GM04504 (cell line): ENCODE results near the gene ARHGAP40.
A peak's percentile ranks its signal among the peaks of the same experiment; 100 is the strongest.
"Not testable (repeated sequence)": the region's sequence is repeated elsewhere in the genome, so short reads cannot be mapped to it uniquely, and the experiment has no call there.

Experiments used
- DNase-seq: peaks from one replicate; pipeline ENCODE4 v3.0.0-alpha.2; 2012; ENCODE audit warnings: low read depth

Gene ARHGAP40

DNA sequence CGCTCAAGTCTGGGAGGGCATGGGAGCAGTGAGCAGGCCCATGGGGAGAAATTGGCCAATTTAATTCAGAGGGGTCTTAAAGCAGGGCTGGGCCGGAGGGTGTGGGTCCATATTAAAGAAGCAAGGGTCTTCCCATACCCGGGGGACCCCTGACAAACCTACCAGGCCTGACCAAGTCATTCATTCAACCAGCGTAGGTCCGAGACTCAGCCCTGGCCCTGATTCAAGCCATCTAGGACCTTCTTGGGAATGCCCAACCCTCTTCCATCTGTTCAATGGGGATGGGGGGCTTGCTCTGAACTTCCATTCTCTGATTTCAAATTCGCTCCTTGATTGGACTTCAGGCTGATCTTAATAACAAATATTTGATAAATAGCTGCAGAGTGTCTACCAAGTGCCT, 13.3 kb upstream of the ARHGAP40 start:
- no peak for DNase-seq

DNA sequence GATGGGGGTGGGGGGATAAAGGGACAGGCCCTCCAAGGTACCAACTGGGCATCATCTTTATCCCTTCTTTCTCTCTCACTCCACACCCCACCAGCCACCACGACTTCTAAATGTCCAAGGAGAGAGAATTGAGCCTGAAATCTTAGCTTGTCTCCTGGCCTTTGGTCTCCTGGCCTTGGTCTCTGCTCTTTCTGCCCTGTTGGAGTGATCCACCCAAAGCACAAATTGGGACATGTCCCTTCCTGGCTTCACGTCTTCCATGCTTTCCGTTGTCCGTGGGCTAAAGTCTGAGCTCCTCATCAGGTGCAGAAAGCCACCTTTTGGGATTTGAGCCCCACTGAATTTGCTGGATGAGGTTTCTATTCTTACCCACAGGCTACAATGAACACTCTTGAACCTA, 12.3 kb upstream of the ARHGAP40 start:
- no peak for DNase-seq

DNA sequence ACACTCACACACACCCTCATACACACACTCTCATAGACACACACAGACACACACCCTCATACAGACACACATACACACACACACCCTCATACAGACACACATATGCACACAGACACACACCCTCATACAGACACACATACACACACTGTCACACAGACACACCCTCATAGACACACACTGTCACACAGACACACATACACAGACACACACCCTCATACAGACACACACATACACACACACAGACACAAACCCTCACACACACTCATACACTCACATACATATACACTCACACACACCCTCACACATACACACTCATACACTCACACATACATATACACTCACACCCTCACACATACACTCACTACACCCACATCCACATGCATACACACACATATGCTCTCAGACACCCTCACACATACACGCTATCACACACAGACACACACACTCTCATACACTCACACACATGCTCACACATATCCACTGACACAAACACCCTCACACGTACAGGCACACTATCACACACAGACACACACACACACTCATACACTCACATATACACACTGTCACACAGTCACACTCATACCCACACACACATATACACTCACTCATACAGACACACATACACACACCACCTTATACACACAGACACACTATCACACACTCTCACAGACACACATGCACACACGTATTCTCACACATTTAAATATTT, 11.5 kb upstream of the ARHGAP40 start:
- DNase-seq, result no peak

DNA sequence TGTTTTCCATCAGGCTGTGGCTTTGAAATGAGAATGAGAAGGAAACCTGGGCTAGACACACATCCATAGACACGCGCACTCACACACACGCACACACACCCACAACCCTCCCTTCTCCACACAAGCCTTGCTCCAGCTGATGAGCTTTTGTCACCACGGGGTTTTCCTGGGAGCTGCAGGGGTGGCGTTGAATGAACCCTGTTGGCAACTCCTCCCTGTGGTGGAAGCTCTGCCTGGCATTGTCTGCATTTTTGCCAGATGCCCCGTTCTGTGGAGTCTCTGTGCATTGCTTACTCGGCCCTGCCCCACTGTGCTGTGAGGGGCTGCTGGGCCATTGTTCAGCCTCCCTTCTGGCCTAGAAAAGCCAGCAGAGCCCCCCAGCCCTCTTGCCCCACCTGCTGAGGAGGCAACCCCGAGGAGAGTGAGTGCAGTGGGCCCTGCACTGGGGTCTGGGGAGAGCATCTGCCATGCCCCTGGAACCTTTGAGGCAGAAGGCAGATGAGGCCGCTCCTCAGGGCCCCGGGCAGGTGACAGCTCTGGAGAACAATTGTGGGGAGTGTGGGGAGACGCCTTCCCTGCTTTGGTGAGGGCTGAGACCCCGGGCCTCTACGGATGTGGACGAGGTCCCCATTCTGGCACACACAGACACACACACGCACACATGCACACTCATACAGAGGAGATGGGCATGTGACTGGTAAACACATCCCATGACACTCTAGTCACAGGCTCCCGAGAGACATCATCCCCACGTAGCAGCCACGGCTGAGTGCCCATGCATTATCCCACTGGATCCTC, 10.7 kb upstream of the ARHGAP40 start:
- DNase-seq, result no peak

DNA sequence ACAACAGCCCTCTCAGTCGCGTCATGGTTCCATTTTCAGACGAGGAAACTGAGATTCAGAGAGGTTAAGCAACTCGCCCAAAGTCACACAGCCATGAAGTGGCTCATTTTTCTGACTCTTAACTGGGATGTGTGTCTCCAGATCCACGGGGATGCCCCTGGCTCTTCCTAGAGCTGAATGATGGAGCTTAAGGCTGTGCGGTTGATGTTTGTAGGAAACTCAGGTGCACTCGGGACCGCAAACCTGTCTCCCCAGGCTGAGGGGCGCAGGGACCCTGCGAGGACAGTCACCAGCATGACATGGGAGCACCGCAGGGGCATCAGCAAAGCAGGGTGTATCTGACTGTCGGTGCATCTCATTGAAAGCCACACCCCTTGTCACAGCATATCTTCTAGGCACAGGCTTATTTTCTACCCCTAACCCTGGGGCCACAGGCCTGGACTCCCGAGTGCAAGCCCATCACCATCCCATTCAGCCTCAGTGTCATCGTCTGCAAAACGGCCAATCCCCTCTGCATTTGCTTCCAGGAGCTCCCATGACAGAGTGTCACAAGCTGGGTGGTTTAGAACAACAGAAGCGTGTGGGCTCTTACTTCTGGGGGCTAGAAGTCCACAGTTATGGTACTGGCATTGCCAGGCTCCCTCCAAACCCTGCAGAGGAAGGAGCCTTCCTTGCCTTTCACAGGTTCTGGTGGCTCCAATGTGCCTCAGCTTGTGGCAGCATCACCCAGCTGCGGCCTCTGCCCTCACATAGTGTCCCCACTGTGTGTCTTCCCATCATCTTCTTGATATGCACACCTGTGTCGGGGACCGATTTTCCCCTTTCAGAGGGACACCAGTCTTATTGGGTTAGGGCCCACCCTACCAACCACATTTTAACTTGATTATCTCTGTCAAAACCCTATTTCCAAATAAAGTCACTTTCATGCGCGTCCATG, 9.9 kb upstream of the ARHGAP40 start:
- DNase-seq, result no peak

DNA sequence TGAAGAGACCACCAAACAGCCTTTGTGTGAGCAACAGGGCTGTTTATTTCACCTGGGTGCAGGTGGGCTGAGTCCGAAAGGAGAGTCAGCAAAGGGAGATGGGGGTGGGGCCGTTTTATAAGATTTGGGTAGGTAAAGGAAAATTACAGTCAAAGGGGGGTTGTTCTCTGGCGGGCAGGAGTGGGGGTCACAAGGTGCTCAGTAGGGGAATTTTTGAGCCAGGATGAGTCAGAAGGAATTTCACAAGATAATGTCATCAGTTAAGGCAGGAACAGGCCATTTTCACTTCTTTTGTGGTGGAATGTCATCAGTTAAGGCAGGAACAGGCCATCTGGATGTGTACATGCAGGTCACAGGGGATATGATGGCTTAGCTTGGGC, 9.2 kb upstream of the ARHGAP40 start:
- DNase-seq, result not testable (repeated sequence)

DNA sequence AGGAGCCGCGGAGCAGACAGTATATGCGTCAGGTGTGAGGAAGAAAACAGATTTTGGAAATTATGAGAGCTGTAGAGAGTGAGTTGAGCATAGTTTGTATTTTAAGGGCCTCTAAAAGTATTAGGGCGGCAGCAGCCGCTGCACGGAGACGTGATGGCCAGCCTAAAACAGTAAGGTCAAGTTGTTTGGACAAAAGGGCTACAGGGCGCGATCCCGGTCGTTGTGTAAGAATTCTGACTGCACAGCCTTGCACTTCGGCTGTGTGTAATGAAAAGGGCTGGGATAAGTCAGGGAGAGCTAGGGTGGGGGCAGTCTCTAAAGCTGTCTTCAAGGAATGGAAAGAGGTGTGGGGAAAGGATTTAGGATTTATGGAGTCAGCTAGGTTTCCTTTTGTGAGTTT, 7.3 kb upstream of the ARHGAP40 start:
- not testable (repeated sequence) for DNase-seq

DNA sequence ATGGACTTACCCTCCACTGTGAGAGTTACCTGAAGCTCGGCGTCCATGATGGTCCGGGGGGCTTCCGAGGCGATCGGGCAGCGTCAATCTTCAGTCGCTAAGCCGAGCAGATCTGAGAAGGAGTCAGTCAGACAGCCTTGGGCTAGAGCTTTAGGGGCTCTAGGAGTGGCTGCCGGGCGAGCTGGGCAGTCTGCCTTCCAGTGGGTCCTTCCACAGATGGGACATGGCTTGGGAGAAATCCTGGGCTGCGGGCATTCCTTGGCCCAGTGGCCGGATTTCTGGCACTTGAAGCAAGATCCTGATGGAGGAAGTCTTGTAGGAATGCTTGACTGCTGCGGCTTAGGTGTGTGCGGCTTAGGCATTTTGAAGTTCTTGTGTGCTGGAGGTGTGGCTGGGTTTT, 5.7 kb upstream of the ARHGAP40 start:
- not testable (repeated sequence) for DNase-seq

DNA sequence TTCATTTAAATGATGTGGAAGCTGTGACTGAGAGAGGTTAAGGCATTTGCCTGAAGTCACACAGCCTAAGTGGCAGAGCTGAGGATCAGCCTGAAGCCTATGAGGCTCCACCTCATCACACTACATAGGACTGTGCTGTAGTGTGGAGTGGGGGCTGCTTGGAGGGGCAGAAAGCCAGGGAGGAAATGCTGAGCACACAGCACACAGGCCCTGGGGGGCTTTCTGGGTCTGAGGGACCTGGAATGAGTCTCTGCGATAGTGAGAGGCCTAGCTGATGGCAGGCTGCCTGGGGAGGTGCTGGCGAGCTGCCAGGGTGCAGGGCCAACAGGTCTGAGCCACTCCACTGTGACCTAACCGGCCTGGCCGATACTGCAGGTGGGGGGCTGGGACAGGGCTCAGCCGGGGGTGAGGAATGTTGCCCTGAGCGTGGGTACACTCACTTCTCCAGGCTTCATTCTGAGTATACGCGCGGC, 2.2 kb upstream of the ARHGAP40 start:
- no peak for DNase-seq

DNA sequence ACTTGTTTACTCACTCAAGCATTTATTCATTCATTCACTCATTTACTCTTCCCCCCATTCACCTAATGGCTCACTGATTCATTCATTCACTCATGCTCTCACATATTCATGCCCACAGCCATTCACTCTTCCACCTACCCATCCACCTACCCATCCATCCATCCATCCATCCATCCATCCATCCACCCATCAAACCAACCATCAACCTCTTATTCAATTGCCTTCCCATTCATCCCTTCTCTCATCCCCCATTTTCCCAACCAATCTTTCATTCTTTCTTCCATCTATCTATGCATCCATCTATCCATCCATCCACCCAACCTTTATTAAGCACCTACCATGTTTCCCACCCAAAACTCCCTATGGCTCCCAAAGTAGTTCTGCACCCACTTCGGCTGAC, 1.6 kb upstream of the ARHGAP40 start:
- no peak for DNase-seq

DNA sequence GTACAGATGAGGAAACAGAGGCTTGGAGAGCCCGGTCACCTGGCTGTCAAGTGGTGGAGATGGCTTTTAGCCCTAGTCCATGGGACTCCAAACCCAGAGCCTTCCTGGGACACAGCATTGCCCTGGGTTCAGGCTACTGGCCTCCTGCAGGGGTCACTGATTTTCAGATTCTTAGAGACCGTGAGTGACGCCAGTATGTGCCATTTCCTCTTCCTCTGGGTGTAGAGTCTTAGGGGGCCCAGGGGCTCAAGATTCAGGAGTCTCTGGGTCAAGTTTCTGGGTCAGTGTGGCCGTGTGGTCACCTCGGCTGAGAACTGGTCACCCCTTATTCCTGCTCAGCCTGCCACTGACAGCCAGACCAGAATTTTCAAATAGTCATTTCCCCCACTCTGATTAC, 574 bp downstream of the ARHGAP40 start:
- DNase-seq, result no peak

DNA sequence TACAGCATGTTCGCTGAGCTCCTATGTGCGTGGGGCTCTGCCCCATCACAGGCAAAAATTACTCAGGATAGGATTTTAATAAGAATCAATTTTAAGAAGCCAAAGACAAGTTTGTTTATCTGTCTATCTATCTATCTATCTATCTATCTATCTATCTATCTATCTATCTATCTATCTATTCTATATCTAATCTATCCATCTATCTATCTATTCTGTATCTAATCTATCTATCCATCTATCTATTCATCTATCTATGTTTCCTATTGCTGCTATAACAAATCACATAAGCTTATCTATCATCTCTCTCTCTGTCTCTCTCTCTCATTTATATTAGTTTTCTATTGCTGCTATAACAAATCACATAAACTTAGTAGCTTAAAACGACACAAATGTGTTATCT, 1.7 kb downstream of the ARHGAP40 start:
- no peak for DNase-seq

DNA sequence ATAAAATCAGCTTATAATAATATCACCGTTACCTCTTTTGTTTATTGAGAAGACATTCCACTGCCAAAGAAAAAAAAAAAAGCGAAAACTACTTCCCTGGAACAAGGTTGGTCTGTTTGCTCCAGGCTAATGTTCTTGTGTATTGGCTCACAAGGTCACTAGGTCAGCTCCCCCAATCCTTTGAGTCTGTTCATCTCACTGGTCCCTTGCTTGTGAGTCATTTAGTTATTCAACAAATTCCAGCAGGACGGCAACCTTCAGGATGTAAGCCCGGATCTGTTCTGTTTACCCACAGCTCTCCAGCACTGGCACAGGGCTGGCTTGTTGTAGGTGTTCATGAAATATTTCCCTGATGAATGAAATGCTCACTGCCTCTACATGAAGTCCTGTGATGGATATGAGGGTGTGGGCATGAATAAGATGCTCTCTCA, 3.3 kb downstream of the ARHGAP40 start:
- DNase-seq, result no peak

DNA sequence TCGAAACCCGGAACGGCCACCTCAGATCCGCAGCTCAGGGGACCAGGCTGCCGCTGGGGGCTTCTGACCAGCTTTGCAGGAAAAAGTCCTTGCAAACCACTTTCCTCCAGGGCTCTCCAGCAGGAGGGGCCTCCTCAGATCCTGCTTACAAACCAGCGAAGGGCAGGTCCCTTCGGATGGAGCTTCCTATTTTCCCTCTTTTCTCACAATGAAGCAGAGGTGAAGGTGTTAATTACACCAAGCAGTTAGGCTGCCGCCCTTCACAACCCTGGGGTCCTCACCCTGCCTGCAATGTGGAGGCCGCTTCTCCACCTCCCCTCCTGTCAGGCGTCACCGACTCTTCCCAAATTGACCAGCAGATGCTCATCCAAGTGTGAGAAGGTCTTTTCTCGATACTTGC, 5.7 kb downstream of the ARHGAP40 start:
- DNase-seq, result no peak

DNA sequence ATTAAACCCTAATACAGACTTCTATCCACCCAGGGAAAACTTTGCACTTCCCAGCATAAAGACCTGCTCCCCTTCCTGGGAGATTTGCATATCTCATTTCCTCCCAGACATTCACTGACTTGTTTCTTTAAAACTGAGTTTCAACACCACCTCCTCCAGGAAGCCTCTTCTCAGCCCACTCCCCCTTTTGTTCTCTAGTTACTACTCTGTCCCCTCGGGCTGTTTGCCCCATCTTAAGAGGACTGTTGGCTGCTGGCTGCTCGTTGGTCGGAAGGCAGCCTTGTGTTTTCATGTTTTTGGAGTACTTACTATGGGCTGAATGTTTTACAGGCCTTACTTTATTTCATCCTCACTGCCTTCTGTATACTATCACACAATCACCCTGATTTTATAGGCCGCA, 6.6 kb downstream of the ARHGAP40 start:
- DNase-seq, result no peak

DNA sequence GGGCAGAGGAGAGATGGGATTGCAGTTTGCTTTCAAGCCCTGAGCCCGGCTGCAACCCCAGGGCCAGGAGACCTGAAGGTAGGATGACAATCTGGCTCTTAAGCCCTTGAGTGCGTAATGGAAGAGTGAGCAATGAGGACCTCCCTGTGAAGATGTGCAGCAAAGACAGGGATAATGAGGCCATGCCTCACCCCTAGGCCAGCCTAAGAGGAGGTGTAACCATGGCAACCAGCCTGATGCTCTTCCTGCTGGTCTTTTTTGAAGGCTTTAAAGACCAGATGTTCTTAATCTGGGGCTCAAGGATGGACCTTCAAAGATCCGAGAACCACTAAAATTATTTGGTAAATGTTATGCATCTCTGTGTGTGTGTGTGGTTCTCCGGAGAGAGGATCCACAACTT, 8.2 kb downstream of the ARHGAP40 start:
- no peak for DNase-seq

DNA sequence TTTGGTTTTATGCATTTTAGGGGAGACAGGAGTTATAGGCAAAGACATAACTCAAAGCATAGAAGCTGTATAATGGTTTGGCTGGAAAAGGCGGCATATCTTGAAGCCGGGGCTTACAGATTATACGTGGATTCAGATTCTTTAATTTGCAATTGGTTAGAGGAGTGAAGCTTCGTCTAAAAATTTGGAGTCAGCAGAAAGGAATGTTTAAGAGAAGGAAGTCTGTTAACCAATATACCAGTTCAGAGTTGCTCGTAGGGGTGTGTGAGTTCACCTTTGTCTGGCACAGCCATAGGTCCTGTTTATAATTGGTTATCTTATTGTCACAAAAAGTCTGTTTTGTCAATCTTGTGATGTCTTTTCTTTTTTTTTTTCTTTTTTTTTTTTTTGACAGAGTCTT, 8.9 kb downstream of the ARHGAP40 start:
- no peak for DNase-seq

DNA sequence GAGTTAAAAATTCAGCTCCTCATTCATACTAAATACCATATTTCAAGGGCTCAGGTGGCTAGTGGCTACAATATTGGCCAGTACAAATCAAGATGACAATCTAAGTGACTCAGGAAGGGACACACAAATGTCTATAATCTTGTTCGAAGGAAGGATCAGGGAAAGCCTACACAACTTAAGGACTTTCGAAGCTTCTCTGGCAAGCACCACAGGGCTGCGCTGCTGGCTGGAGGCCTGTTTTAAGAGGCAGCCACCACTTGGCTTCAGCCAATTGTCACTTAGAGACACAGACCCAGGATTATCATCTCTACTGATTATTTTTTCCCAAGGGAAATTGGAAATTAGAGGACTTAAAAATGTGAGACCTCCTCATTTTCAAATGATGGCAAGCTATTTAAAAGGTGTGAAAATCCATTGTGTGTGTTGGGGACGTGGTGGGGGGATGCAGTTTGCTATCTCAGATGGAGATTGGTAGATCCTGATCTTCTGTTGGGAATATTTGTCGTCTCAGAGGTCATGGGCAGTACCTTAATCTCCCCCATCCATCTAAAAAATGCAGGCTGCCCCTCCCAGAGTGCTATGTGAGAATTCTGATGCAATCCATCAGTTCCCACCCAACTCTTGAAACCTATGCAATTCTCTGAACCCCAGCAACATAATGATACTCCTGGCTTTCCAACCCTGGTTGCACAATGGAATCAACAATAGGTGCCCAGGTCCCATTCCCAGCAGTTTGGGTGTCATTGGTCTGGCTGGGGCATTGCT, 11.3 kb downstream of the ARHGAP40 start:
- no peak for DNase-seq

DNA sequence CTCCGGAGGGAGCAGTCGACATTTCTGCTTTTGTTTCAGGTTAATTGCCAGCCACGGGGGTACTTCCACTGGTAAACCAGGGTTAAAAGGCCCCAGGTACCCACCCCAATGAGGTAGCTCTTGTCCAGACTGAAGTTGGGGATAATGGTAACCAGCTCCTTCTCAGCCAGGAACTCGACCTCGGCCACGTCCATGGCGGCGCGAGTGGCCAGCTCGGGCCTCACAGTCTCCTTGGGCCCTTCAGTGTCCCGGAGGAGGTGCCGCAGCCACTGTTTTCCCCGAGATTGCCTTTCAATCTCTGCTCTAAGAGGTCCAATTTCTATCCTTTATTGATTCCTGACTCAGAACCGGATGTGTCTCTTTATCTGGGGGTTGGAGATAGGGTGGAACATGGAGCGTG, 13.7 kb downstream of the ARHGAP40 start:
- DNase-seq, result no peak

DNA sequence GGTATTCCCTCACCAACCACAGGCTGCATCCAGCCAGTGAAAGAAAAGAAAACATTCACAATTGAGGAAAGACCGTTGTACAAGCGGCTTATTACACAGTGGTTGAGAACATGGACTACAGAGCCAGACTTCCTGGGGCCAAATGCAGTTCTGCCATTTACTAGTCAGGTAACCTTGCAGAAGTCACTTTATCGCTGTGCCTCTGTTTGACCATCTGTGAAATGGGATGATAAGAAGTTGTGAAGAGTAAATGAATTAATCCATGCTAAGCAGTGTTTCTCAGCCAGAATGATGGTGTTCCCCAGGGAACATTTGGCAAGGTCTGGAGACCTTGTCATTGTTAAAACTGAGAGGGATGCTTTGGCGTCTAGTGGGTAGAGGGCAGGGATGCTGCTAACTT, 14.8 kb downstream of the ARHGAP40 start:
- DNase-seq, result no peak

DNA sequence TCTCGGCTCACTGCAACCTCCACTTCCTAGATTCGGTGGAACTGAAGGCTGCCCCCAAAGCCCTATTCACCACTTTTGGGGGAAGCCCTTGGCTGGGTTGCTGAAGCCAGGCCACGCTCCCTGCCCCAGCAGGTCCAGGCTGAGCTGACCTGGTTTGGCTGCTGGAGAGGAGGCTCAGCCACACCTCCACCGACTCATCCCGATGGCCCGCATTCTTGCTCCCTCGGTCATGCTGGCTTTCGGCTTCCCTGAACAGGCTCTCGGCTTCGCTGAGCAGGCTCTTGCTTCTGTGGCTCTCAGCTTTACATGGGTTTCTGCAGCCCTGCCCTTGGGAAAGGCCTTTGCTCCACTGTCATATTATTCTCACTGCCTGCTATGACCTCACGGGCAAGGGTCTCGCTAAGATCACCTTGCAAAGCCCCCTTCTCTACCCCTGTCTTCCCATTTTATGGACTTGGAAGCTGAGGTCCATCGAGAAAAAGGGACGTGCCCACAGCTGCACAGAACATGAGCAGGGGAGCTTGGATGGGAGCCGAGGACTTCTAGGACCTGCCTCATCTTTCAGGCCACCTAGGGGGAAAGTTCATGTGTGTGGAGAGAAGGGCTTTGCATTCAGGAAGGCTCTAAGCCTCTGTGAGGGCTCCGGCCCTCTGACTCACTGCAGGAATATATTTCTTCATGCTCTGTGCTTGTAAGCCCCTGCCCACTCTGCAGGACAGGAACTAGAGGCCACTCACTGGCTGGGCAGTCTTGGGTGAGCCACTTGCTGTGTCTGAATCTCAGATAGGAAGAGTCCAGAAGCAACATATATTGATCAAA, 15.6 kb downstream of the ARHGAP40 start:
- DNase-seq, result peak; percentile 6
